Measurements from ENCODE around the gene PLK5.

The PLK5 gene, protein sequence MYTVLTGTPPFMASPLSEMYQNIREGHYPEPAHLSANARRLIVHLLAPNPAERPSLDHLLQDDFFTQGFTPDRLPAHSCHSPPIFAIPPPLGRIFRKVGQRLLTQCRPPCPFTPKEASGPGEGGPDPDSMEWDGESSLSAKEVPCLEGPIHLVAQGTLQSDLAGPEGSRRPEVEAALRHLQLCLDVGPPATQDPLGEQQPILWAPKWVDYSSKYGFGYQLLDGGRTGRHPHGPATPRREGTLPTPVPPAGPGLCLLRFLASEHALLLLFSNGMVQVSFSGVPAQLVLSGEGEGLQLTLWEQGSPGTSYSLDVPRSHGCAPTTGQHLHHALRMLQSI

DNA sequence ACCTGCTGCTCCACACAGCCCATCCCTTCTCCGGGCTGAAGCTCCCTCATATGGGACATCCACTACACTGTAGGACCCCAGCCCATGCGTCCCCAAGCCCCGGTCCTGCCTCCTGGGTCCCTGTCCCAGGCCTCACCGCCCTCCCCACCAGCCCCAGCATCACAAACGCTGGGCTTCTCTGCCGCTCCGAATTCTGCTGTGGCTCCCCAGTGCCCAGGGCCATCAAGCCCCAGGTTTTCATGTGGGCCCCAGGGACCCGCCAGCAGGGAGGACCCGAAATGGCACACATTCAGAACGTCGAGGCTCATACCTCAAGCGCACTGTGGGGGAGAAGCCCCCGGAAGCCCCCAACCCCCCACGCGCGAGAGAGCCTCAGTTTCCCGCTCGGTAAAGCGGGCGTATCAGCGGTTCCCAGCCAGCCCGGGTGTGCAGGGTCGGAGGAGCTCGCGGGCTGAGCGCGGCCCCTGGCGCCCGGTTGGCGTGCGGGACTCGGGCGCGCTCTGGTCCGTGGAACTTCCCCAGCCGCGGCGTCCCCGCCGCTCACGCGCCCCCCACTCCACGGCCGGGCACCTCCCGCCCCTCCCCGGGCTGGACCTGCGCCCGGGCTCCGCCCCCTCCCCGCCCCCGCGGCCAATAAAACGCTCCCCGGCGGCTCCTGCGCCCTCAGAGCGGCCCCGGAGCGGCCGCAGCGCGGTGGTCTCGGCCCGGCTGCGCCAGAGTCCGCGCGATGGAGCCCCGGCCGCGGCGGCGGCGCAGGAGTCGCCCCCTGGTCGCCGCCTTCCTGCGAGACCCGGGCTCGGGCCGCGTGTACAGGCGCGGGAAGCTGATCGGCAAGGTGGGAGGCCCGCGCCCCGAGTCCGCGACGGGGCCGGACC is at the start of gene PLK5:
Gene PLK5 (plus strand): TSS at position 666 of the 875 bp plus-strand sequence. CDS start 2,920 bp downstream, outside the sequence.
- in situ Hi-C loops (cut with HindIII; ENCODE audit: low sequenced_read_pairs): loop anchor here (5.0 to 10.0 kb wide), 3 partner anchors 49 to 109 kb away; partner anchors contain the start of gene C19orf25

DNA sequence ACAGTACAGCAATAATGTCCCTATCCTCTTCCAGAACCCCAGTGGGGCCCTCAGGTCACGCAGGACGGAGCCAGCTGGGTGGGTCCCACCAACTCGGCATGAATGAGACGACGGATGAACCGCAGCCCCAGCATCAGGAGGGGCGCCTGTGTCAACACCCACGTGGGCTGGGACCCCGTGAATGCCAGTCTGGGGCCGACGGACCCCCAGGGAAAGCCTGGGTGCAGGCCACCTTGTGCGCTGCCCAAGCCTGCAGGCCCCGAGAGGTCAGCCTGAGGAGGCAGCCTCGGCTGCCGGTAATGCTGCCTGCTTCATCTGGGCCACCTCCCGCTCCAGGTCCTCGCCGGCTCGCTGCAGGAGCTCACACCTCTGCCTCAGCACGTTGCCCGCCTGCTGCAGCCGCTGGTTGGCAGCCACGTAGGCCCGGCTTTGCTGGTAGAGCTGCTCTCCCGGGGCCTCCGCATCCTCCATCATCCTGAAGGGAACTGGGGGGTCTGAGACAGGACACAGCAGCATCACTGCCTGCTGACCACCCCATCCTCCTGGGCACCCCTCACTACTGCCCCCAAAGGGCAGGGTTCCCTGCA is 49.0 kb upstream of the PLK5 start:
- in situ Hi-C loops (cut with HindIII; ENCODE audit: low sequenced_read_pairs): loop anchor here (5.0 to 10.0 kb wide), 3 partner anchors 50 to 193 kb away; partner anchors contain the start of gene PLK5

DNA sequence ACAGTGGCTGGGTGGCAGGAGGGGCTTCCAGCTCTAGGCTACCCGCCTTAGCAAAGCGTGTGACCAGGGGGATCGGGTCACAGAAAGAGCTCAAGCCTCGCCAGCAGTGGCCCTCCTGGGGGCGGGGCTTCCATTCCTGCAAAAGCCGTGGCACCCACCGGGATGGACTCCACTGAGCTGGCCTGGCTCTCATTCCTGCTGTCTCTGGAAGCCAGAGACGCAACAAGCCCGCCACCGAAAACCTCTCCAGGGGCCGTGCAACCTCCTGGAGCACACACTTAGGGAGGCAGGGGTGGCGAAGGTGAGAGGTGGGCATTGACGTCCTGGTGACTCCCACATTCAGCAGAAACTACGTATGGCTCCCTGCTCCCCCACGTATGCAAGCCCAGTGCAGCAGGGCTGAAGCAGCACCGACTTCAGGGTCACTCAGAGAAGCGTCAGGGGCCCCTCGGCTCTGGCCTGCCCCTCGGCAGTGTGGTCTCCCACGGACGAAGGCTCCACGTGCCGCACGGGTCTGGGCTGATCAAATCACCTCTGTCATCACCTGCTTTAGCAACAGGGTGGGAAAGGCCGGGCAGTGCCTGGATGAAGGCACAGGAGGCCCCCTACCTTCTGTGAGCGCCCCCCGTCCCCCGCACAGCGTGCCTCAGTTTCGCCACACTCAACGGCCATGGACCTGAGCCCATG is 48.0 kb upstream of the PLK5 start:
- in situ Hi-C loops (cut with HindIII; ENCODE audit: low sequenced_read_pairs): loop anchor here (10.0 kb wide), 2 partner anchors 49 to 61 kb away; partner anchors contain the start of gene PLK5

DNA sequence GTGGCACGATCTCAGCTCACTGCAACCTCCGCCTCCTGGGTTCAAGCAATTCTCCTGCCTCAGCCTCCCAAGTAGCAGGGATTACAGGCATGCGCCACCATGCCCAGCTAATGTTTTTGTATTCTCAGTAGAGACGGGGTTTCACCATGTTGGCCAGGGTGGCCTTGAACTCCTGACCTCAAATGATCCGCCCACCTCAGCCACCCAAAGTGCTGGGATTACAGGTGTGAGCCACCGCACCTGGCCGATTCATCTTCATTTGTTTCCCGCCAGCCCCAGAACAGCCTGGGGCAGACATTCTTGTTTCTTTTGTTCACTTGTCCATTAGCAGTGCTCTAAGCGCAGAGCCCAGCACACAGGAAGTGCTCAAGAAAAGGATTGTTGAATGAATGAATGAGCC is 46.8 kb upstream of the PLK5 start:
- in situ Hi-C loops (cut with HindIII; ENCODE audit: low sequenced_read_pairs): loop anchor here (10.0 kb wide), 2 partner anchors 48 to 62 kb away; partner anchors contain the start of gene PLK5

DNA sequence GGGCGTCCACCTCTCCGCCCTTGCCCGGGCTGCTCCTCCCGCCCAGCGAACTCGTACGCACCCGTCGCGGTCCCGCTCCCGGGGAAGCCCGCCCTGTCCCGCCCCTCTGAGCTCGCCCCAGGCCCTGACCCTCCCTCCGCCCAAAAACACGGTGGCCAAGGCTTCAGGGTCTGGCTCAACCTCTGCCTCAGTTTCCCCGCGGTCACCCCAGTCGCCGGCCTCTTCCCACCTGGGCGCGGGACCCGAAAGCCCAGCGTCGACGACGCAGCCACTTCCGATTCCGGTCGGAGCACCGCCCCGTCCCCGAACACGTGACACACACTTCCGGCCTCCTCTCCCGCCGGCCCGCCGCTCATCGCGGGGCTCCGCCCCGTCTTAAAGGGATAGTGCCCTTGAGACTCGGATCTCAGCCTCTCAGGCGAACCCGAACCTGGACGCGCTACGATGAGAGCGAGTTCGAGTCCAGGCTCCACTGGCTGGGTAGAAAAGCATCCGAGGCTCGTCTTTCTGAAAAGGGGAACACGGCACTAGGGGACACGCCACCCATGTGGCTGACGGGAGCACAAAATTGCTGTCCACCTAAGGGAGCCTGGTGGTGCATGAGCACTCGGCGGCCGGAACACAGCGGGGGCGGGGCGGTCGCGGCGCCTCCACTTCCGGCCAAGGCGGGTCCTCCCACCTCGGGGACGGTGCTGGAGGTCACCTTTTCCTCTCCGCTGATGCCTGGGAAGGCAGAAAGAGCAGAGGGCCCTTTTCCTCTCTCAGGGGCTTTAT is 44.8 kb upstream of the PLK5 start, which contains the start of gene C19orf25:
Gene C19orf25 (minus strand): TSS at position 282 of the 774 bp plus-strand sequence. CDS start 312 bp downstream, outside the sequence.
- in situ Hi-C loops (cut with HindIII; ENCODE audit: low sequenced_read_pairs): loop anchor here (10.0 kb wide), 2 partner anchors 46 to 64 kb away; partner anchors contain the start of gene PLK5

DNA sequence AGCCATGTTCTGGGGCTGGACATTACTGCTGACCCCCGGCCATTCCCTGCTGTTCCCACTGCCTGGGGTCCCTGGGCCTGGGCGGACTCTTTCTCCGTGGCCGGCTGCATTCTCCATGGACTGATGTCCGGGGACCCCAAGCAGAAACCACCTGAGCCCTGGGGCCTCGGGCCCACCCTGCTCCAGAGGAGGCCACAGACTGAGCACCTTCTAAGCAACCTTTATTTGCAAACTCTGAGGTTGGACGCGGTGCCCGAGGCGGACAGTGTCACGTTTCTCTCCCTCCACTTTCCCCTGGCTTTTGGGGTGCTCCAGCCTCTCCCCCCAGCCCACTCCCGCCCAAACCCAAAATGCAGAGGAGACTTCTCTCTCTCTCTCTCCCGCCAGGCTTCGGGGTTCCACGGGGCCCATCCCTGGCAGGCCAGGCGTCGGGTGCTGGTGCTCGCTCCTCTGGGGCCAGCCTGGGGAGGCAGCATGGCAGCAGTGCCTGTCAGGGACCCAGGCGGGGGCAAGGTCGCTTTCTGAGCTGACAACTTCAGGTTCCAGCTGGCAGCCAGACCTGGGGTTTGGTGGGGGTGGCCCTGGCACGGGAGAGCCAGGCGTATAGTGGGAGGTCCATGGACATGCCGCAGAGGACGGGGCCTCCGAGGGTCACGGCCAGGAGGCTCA is 42.5 kb upstream of the PLK5 start:
- in situ Hi-C loops (cut with HindIII; ENCODE audit: low sequenced_read_pairs): no loop called here

DNA sequence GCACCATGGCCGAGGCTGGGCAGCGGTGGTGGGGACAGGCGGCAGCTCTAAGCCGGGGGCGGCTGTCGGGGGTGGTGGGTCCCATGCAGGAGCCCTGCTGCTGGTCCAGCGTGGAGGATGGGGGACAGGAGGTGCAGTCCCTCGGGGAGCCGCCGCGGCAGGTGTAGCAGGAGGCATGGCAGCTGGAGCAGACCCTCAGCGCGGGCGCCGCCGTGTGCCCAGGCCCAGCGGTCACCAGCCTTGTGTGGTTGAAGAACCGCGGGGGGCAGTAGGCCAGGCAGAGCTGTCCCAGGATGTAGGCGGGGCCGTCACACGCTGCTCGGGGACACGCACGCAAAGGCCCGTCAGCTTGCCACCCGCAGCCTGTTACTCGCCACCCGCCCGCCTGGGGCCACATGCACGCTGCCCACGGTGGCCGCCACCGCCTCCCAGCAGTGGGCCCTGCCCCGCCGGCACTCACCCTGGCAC is 42.0 kb upstream of the PLK5 start:
- in situ Hi-C loops (cut with HindIII; ENCODE audit: low sequenced_read_pairs): no loop called here

DNA sequence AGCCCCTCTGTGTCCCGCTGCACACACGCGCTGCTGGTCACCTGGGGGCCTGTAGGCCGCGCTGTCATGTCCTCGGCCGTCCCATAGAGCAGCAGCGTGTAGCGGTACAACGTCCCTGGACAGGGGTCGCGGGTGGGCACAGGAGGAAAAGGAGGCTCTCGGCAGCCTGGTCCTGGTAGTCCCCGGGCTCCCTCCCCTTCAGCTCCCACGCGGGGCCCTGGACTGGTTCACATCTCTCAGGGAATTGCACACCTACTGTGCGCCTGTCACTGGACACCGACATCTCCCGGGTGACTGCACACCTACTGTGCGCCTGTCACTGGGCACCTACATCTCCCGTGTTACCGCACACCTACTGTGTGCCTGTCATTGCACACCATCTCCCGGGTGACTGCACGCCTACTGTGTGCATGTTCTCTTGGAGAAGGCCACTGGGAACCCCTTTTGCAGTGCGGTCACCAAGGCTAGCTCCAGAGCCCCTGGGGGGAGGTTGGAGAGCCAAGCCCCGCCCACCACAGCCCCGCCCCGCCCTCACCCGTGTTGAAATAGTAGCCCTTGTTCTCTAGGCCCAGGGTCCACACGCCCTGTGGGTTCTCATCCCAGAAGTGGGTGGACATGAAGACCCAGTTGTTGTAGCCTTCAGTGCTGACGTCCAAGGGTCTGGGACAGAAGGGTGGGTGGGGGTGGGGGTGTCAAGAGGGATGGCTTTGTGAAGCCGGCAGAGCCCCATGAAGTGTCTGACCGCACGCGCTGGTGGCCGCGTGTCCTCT is 41.3 kb upstream of the PLK5 start:
- in situ Hi-C loops (cut with HindIII; ENCODE audit: low sequenced_read_pairs): no loop called here

DNA sequence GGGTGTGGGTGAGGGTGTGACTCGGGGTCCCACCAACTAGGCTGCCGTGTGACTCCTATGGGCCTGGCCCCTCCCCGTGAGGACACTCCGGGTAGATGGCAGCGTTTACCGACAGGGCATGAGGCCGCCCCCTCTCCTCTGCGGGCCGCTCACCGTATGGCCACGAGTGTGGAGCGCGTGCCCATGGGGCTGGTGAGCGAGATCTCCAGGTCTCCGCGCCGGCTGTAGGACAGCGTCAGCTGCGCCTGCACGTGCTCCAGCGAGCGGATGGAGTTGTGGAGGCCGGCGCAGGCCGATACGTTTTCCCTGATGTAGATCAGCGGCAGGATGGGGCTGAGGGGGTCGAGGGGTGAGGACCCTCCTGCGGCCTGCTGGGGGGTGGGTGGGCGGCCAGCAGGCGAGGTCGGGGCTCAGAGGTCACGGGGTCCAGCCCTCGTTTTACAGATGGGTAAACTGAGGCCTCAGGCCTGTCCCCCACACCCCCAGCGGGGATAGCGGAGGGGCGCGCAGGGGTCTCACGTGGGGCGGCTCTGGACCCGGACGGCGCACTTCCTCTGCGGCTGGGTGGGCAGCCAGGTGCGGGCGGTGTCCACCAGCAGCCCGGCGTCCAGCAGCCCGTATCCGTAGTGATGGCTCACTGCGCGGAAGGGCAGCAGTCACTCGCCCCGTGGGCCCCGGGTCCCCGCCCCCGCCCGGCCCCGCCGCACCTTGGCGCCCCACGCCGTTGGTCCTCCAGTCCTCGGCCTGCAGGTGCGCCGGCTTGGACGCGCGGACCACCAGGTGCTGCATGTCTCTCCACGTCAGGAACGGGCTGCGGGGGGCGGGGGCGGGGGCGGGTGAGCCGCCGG is 40.5 kb upstream of the PLK5 start:
- in situ Hi-C loops (cut with HindIII; ENCODE audit: low sequenced_read_pairs): no loop called here

DNA sequence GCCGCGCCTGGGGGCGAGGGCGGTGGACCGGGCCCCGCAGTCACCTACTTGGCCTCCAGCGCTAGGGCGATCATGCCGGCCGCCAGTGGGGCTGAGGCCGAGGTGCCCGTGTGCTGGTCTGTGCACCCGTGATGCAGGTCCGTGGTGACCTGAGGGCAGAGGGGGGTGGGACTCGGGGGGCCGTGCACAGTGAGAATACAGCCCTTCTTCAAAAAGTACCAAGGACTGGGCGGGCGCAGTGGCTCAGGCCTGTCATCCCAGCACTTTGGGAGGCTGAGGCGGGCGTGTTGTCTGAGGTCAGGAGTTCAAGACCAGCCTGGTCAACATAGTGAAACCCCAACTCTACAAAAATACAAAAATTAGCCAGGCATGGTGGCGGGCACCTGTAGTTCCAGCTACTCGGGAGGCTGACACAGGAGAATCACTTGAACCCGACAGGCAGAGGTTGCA is 39.9 kb upstream of the PLK5 start:
- in situ Hi-C loops (cut with HindIII; ENCODE audit: low sequenced_read_pairs): no loop called here

DNA sequence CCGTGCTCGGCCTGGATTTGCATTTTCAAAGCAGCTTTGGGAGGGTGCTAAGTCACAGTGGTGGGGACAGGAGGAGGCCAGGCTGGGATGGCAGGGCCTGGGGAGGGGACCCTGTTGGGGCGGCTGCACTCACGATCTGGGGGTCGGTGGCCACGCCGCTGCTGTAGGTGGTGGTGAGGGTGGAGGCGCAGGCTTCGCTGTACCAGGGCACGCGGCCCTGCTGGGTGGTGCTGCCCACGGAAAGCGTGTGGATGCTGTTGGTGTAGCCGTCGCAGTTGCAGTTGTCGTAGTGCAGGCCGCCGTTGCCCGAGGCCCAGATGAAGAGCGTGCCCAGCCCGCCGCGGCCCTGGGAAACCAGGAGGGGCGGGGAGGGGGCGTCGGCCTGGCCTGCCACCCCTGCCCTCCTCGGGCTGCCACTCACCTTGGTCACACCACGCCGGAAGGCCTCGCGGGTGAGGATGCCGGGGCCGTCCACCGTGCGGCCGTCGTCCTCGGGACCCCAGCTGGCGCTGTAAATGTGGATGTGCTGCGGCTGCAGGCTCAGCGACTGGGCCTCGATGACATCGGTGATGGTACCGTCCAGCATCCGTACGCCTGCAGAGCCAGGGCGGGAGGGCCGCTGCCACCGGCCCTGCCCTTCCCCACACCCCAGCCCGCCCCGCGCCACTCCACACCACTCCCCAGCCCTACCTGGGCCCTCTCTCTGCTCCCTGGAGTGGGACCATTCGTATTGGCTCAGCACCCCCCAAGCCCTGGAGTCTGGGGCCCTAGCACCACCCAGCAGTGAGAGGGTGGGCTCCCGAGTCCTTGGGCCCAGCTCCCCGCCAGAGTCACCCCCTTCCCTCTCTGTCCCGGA is 36.9 kb upstream of the PLK5 start:
- in situ Hi-C loops (cut with HindIII; ENCODE audit: low sequenced_read_pairs): no loop called here

DNA sequence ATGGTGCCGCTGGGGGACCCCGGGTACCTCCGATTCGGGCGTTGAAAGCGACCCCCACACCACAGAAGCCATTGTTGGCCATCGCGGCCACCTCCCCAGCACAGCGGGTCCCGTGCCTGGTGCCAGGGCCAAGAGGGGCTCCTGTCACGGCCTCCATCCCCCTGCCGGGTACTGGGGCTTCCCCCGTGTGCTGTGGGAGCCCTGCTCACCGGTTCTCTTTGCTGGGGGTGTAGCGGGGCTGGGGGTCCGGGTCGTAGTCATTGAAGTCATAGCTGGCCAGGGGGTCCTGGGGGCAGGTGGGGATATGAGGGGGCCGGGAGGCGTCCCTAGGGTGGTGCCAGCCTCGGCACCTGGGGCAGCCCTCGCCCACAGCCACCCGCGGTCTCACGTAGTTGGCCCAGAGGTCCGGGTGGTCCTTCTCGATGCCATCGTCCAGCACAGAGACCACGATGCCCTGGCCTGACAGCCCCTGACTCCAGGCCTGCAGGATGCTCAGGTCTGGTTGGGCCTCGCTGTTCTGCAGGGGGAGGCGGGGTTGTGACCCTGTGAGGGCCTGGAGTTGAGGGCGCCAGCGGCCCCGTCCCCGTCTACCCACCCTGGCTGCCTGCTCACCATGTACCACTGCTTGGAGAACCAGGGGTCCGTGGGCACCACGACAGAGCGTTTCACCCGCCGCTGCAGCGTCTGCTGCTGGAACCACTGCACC is 36.1 kb upstream of the PLK5 start:
- in situ Hi-C loops (cut with HindIII; ENCODE audit: low sequenced_read_pairs): no loop called here

DNA sequence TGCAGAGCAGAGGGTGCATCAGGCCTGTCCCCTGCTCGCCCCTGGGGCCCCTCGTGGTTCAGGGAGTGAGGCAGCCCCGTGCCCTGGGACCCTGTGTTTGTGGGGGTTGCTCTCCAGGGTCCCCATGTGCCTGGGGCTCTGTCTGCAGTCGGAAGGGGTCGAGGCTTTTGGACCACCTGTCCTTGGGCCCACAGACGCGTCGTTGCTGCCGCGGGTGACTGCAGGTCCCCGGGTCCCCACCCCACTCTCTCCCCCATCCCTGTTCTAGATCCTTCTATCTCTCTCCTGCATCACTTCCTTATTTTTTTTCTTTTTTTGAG is 35.6 kb upstream of the PLK5 start:
- in situ Hi-C loops (cut with HindIII; ENCODE audit: low sequenced_read_pairs): no loop called here

DNA sequence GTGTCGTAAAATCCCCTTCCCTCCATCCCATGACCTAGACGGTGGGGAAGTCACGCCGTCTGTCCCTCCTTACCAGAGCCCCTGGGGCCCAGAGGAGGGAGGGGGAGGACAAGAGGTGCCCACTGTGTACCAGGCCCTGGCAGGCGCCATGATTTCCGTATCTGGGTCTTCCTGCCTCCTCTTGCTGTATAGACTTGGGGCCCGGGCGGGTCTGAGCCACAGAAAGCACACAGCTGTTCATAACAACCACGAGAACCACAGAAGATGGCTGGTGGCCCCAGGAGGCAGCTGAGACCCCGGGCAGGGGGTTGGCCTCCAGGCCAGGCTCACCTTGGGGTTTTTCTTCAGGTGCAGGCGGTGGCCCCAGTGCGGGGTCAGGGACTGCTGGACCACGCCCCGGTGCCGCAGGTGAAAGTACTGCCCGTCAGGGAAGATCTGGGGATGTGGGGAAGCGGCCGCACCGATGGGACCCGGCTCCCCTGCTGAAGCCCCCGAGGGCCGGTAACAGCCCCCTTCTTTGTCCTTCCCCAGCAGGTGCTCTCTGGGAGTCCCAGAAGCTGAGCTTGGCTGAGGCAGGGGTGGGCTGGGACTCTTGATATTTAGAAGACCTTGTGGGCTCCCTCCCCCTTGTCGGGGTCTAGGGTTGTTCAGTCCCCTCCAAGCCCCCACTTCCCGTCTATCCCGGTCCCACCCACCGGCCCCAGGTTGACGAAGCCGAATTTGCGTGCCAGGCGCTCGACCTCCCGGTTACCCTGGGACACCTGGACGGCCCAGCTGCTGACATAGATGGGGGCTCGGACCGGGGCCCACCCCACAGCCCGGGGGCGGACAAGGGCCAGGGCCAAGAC is 34.2 kb upstream of the PLK5 start:
- in situ Hi-C loops (cut with HindIII; ENCODE audit: low sequenced_read_pairs): no loop called here

All from endothelial cell of hepatic sinusoid (primary cell).